HEK293T (cell line): ENCODE data around the gene MRPL1.

ENCODE experiments used
- CTCF ChIA-PET: fragments of 350-600 bp; formaldehyde crosslinking; extraction: SDS; loops from one replicate; lab custom pipeline; 2021; ENCODE audit warnings: antibody characterized with exemption, inconsistent platforms; lab: Yijun Ruan, JAX
- POLR2A ChIA-PET: fragments of 350-600 bp; formaldehyde crosslinking; extraction: SDS; loops from one replicate; lab custom pipeline; 2020; ENCODE audit warnings: antibody characterized with exemption, inconsistent platforms; lab: Yijun Ruan, JAX
- DNase-seq: peaks from one replicate; pipeline ENCODE4 v3.0.0; 2012; ENCODE audit warnings: mixed read lengths; ENCODE audit errors: extremely low spot score
- ARNT ChIP-seq: fragments of 450-650 bp; IDR thresholded peaks from 2 replicates; pipeline ENCODE4 v1.6.1; 2017; ENCODE audit warnings: mild to moderate bottlenecking
- BHLHE40 ChIP-seq: fragments of 450-650 bp; IDR thresholded peaks from 2 replicates; pipeline ENCODE4 v1.6.1; 2016; ENCODE audit warnings: mild to moderate bottlenecking, moderate library complexity, borderline replicate concordance
- CTBP1 ChIP-seq: fragments of 450-650 bp; IDR thresholded peaks from 2 replicates; pipeline ENCODE4 v1.6.1; 2016; ENCODE audit warnings: borderline replicate concordance
- ELF4 ChIP-seq: fragments of 450-650 bp; IDR thresholded peaks from 2 replicates; pipeline ENCODE4 v1.6.1; 2017; ENCODE audit warnings: antibody characterized with exemption
- FOXA1 ChIP-seq: fragments of 450-650 bp; IDR thresholded peaks from 2 replicates; pipeline ENCODE4 v1.6.1; 2016; ENCODE audit warnings: mild to moderate bottlenecking
- FOXK2 ChIP-seq: fragments of 450-650 bp; IDR thresholded peaks from 2 replicates; pipeline ENCODE4 v1.6.1; 2016; ENCODE audit warnings: mild to moderate bottlenecking
- FOXM1 ChIP-seq: fragments of 450-650 bp; IDR thresholded peaks from 2 replicates; pipeline ENCODE4 v1.6.1; 2017; ENCODE audit warnings: mild to moderate bottlenecking, borderline replicate concordance
- HDGF ChIP-seq: fragments of 450-650 bp; IDR thresholded peaks from 2 replicates; pipeline ENCODE4 v1.6.1; 2017; ENCODE audit warnings: antibody characterized with exemption, borderline replicate concordance
- L3MBTL2 ChIP-seq: fragments of 450-650 bp; conservative IDR thresholded peaks from 2 replicates; pipeline ENCODE4 v1.6.1; 2016; ENCODE audit warnings: mild to moderate bottlenecking
- LEF1 ChIP-seq: fragments of 450-650 bp; IDR thresholded peaks from 2 replicates; pipeline ENCODE4 v1.6.1; 2017; ENCODE audit warnings: mild to moderate bottlenecking, borderline replicate concordance
- NFRKB ChIP-seq: fragments of 450-650 bp; IDR thresholded peaks from 2 replicates; pipeline ENCODE4 v1.6.1; 2016; ENCODE audit warnings: mild to moderate bottlenecking, moderate library complexity
- SP1 ChIP-seq: fragments of 450-650 bp; IDR thresholded peaks from 2 replicates; pipeline ENCODE4 v1.6.1; 2017
- SUZ12 ChIP-seq: fragments of 450-650 bp; IDR thresholded peaks from 2 replicates; pipeline ENCODE4 v1.6.1; 2016; ENCODE audit warnings: mild to moderate bottlenecking
- TARDBP ChIP-seq: fragments of 450-650 bp; IDR thresholded peaks from 2 replicates; pipeline ENCODE4 v1.6.1; 2016
- ZNF384 ChIP-seq: fragments of 450-650 bp; IDR thresholded peaks from 2 replicates; pipeline ENCODE4 v1.6.1; 2016
- TF ChIP-seq, protein P1 (sequence below): fragments of 450-650 bp; IDR thresholded peaks from 2 replicates; pipeline ENCODE4 v1.6.1; 2016

Gene MRPL1

DNA sequence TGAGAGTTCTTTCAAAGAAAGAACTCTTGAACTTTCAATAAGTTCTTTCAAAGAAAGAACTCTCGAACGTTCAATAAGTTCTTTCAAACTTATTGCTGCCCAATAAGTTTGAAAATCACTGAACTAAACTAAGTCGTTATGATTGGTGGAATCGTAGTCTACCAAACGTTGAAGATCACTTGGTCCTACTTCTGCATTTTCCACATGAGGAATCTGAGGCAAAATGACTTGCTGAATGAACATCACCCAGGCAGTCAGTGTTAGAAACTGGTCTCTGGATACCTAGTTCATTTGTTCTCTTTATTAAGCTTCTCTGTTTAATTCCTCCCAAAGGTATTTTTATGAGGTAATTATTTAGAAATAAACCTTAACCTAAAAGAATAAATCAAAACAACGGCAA, 36.4 kb upstream of the MRPL1 start:
- DNase-seq = no peak
- POLR2A ChIA-PET = no interaction called here
- CTCF ChIA-PET = no interaction called here
- TF ChIP-seq FOXA1 (no peak), CTBP1 (no peak), SUZ12 (no peak), LEF1 (no peak), L3MBTL2 (no peak), SP1 (no peak), TARDBP (no peak), HDGF (no peak), ELF4 (no peak)

DNA sequence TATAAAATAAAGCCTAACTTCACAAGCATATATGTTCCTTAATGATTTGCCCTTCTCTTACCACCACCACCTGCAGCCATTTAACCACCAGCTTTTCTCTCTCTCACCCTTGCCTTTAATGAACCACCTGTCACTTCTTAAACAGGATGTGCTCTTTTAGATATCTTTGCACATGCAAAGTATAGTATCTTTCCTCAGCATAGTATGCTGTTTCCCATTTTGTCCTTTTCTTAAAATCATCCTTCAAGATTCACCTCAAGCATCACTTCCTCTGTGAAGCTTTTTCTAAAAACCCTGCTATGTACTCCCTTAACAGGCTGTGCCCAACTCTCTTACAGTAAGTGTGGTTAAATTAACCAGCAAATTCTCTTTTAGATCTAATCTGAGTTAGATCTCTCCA, 35.3 kb upstream of the MRPL1 start:
- ChIA-PET POLR2A (interaction anchor here (0.7 to 0.8 kb wide), 2 partner anchors 9 to 35 kb away, joined by 3 to 4 read pairs; partner anchors contain the start of gene MRPL1), CTCF (interaction anchor here (0.8 kb wide), 1 partner anchor 9 kb away, joined by 3 read pairs; no protein-coding TSS in a partner anchor)
- no peak for DNase-seq
- no peak for TF ChIP-seq FOXA1
- TF ChIP-seq CTBP1 = no peak
- TF ChIP-seq SUZ12 = no peak
- no peak for TF ChIP-seq BHLHE40
- TF ChIP-seq SP1 = no peak
- no peak for TF ChIP-seq HDGF
- TF ChIP-seq, protein P1, sequence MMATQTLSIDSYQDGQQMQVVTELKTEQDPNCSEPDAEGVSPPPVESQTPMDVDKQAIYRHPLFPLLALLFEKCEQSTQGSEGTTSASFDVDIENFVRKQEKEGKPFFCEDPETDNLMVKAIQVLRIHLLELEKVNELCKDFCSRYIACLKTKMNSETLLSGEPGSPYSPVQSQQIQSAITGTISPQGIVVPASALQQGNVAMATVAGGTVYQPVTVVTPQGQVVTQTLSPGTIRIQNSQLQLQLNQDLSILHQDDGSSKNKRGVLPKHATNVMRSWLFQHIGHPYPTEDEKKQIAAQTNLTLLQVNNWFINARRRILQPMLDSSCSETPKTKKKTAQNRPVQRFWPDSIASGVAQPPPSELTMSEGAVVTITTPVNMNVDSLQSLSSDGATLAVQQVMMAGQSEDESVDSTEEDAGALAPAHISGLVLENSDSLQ = no peak
- no peak for TF ChIP-seq LEF1
- no peak for TF ChIP-seq FOXK2
- no peak for TF ChIP-seq TARDBP
- TF ChIP-seq NFRKB = no peak
- no peak for TF ChIP-seq ARNT
- no peak for TF ChIP-seq L3MBTL2
- no peak for TF ChIP-seq FOXM1

- POLR2A ChIA-PET = interaction anchor here (1.2 kb wide), 1 partner anchor 13 kb away, joined by 6 read pairs; no protein-coding TSS in a partner anchor
Measured at GRCh38 chr4:77833126-77833724, 29.4 kb upstream of the MRPL1 start.

GRCh38 chr4:77834403-77834802, 28.2 kb upstream of the MRPL1 start:
- DNase-seq = no peak
- POLR2A ChIA-PET = no interaction called here
- TF ChIP-seq FOXA1 = no peak
- TF ChIP-seq BHLHE40 = no peak
- no peak for TF ChIP-seq SP1
- no peak for TF ChIP-seq ELF4
- TF ChIP-seq, protein P1 = no peak
- TF ChIP-seq ZNF384 = no peak
- TF ChIP-seq HDGF = no peak
- no peak for TF ChIP-seq TARDBP
- no peak for TF ChIP-seq NFRKB
- TF ChIP-seq FOXM1 = no peak
- TF ChIP-seq L3MBTL2 = no peak
- TF ChIP-seq LEF1 = no peak
- TF ChIP-seq SUZ12 = no peak
- TF ChIP-seq CTBP1 = no peak
- TF ChIP-seq FOXK2 = no peak
- no peak for TF ChIP-seq ARNT
- CTCF ChIA-PET = no interaction called here

More at GRCh38 chr4:77833126-77833724, 29.4 kb upstream of the MRPL1 start:
- TF ChIP-seq LEF1 = no peak
- no peak for TF ChIP-seq ZNF384
- no peak for TF ChIP-seq FOXM1
- TF ChIP-seq SP1 = no peak
- no peak for TF ChIP-seq SUZ12
- no peak for TF ChIP-seq FOXK2
- TF ChIP-seq FOXA1 = no peak
- no peak for TF ChIP-seq TARDBP
- no peak for TF ChIP-seq NFRKB
- no peak for TF ChIP-seq ARNT
- TF ChIP-seq L3MBTL2 = no peak
- no peak for TF ChIP-seq HDGF
- no peak for TF ChIP-seq ELF4
- TF ChIP-seq, protein P1 = no peak
- no peak for TF ChIP-seq BHLHE40
- no peak for TF ChIP-seq CTBP1
- CTCF ChIA-PET = interaction anchor here (1.0 kb wide), 1 partner anchor 25 kb away, joined by 3 read pairs; no protein-coding TSS in a partner anchor
- DNase-seq = no peak

GRCh38 chr4:77843628-77844027, 19.0 kb upstream of the MRPL1 start:
- ChIA-PET POLR2A (no interaction called here), CTCF (no interaction called here)
- no peak for DNase-seq
- TF ChIP-seq NFRKB (no peak), FOXM1 (no peak), LEF1 (no peak), FOXK2 (no peak), CTBP1 (no peak), L3MBTL2 (no peak), FOXA1 (no peak), HDGF (no peak), SUZ12 (no peak), SP1 (no peak)
- TF ChIP-seq, protein P1 = no peak
